Hippocampal formation (tissue), 2 donors: Measurements from ENCODE around the gene STK38.

Source experiments
- DNase-seq, 2 donors: peaks; one replicate each; lab custom pipeline; 2025; lab: John Stamatoyannopoulos, UW

The STK38 gene

DNA sequence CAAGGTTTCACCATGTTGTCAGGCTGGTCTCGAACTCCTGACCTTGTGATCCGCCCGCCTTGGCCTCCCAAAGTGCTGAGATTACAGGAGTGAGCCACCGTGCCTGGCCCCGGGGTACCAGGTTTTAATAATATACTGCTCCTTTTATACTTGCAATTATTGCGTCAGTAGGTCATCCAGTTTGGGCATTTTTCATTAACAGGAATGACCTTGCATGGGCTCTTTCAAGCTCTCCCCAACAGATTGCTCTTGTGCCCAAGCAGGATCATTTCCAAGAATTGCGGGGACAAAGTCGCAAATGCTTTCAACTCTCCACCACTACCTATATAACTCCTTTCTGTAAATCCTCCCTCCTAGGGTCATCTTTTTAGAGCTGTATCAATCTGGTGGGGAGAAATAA is 23.8 kb downstream of the STK38 start:
- DNase-seq = no peak

DNA sequence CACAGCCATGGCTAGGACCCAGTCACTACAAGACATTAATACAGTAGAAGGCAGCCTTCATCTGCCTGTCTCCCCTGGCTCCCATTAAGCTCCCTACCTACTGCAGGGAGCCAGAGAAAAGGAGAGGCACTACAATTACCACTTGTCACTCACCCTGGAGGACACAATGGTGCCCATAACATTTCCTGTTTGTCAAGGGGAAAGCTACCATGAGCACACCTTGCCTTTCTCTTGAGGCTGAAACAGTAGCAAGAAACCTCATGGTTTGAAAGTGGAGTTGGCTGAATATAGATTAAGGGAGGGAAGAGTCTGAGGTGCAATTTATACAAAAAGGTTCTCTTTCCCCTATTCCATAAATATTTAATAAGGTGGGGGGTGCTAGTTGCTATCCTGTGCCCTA is 27.9 kb downstream of the STK38 start:
- DNase-seq = no peak

DNA sequence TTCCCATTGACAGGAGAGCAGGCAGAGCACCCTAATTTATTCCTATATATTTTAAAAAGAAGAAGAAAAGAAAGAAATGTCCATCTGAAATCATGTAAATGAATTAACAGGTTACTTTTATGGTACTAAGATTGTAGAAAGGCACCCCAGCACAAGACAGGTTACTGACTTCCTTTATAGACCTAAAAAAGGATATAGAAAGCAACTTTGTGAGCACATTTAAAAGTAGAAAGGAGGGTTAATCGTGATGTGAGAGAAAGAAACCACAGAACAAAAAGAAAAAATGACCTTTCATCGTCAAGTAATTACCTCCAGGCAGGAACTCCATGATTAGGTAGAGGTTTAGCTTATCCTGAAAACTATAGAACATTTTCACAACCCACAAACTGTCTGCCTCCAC is 29.9 kb downstream of the STK38 start:
- DNase-seq = no peak

DNA sequence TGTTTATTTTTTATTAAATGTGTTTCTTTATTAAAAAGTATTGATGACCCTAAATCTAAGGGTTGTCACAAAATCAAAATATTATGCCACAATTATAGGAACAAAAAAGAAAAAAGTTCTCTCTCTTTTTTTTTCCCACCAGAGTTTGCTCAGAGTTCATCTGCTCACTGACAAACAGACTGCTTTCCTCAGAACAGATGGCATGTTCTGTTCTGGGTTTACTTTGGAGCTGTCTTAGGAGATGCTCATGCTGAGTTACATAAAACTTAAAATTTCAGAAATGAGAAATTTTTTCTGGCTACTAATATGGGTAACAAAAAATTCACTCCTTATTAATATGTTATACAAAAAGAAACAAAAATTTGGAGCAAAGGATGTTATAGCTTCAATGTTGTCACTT is 30.3 kb downstream of the STK38 start:
- no peak for DNase-seq

DNA sequence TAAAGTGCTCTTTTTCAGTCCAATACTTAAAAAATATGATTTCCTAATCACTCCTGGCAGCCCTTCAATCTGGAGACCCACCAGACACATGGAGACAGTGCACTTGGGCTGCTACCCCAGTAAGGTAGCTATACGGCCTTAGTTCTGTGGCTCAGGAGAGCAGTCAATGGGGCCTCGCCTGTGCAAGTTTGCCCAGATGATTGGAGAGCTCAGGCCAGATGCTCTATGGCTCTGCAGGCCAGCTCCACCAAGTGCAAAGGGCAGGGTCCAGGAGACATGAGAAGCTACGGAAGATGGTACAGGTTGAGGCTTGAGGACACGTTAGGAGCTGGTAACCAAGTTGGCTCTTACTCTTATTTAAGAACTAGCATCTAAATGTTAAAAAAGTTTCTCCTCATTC is 30.7 kb downstream of the STK38 start:
- DNase-seq = no peak

DNA sequence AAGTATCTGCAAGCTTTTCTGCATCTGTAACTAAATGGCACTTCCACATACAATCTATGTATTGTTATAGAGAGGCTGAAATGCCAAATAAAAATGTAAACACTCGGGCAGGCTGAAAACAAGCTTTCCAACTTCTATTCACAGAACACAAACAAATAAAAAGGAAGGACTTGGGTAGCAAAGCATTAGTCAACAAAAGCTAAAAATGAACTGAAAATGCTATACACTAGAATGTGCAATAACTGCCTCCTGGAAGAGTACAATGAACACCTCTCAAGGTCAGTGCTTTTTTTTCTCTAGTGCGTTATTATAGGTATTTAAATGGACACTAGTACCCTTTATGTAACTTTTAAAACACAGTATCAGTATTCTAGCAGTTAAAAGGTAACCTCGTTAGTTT is 31.4 kb downstream of the STK38 start:
- no peak for DNase-seq

DNA sequence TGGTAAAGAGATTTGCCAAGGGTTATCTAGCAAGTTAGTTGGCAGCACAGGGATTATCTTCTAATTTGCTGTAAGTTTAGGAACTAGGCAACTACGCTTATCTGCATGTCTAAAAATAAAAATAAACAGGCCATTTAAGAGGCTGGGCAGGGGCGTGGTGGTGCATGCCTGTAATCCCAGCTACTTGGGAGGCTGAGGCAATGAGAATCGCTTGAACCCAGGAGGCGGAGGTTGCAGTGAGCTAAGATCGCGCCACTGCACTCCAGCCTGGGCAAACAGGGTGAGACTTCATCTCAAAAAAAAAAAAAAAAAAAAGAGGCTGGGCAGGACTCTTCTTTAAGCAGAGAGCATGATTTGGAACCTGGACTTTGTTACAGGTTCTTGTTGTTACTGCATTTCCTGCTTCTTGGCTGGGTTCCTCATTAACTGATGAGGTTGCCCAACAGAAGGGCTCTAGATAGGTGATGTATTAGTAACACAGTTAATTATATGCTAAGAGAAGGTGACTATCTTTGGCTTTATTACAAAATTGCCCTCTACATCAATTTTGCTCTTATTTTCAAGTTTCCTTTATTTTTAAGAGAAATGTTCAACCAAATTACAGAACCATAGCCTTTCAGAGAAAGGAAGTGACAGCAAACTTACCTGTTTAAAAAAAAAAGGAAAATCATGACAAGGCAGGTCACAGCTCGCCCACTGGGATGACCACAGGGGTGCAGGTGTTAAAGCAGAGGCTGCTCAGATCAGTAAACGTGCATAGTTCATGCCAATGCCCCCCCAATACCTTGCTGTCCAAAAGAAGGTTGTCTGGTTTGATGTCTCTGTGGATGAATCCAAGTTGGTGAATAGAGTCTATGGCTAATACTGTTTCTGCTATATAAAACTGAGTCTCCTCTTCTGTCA is 32.5 kb downstream of the STK38 start:
- no peak for DNase-seq

DNA sequence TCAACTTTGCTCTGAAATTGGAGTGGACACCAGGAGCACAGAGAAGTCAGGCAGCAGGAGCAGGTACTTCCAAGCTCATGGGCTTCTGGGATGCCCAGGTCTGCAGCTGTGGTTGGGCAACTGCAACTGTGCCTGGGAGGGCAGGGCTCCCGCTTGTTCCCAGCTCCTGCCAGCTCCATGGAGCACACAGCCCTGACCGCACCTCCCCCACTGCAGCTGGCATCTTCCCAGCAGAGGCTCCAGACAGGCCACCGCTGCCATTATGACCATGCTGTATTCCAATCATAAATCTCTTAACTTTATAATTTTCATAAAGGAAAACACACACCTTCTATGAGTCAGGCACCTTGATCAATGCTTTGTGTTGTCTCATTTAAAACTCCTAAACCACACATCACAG is 36.9 kb downstream of the STK38 start:
- DNase-seq = no peak

DNA sequence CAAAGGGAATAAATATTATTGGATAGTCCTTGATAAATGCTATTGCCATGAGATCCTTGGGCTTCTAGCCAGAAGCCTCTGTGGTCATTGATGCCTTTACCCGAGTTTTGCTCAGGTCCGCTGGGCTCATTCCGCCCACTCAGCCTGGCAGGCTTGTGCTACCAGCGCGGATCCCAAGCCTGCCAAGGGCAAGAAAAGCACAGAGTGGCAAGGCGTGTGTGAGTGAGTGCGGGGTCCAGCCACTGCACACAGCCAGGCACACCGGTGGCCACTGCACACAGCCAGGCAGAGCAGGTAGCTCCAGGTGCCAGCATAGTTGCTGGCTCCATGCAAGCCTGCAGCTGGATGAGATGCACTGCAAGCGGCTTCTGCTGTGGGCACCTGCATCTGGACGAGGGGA is 38.7 kb downstream of the STK38 start:
- DNase-seq = no peak

DNA sequence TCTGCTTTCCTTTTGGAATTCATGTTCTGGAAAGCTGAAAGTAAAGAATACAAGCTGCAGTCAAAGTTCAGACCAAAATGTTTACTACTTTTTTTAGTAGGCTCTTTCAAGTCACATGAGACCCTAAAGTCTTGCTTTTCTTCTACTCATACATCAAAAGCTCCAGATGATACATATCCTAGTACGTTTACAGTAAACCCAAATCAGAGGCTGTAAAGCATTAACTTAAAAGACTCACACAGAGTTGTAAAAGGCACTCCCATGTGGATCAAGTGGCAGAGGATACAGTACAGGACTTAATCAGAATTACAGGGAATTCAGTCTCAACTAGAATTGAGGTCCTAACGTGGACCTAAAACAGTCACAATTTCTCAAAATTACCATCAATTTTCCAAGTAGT is 40.7 kb downstream of the STK38 start:
- no peak for DNase-seq

DNA sequence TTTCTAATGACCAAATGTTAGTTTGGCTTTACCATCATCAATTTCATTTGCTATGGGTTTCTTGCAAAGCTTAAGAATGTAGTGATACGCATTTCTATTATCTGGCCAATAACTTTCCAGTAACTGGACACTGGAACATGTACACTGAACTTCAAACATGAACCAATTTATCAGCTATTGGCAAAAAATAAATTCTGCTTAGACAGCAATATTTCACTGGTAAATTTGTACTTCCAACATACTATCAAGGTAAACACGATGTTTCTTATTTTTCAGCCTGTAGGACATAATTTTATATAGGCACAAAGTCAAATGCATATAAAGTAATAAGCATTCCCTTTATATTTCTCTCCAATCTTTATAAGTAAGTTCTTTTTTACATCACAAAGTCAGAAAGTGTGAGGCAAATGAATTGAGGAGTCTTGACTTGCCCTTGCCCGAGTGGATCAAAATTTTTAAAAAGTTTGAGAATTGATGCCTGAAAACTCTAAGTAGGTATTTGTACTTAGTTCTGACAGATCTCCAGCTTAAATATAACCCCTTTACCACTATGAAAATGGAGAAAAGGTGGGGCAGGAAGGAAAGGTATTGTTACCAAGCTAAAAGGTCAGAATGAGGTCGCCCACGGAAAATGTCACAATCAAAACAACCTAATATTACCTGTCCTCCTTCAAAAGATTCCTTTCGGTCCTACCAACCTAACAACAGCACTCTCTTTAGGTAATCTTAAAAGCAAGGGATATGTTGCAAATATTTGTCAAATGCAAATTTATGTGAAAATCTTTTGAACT is 41.3 kb downstream of the STK38 start:
- DNase-seq = no peak

DNA sequence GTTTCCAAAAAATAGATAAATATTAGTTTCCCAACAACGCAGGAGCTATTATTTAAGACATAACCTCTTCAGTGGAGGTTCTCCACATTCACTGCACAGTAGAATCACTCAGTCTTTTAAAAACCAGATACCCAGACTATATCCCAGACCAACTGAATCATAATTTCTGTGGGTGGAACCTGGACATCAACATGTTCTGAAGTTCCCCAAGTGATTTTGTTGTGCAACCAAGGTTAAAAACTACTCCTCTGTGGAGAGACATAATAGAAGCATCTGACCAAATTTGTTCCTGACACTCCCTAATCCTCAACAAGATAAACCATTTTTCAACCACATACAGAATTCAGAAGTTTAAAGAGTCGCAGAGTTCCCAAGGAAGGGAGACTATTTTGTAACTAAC is 42.3 kb downstream of the STK38 start:
- DNase-seq = no peak

DNA sequence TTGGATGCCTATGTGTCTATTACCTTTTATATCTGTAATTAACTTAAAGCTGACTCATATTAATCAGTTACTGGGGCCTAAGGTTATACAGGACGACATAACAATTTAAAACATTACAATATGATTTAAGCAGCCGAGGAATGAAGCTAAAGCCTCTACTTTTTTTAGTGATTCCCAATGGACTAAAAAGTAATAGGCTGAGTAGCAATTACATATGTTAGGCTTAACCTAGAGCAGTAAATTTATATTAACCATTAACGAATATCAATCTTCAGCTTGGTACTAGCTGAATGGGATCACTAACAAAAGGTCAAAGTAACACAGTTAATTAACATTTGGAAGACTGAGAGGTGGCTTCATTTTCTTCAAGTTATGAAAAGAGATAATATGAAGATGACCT is 43.1 kb downstream of the STK38 start:
- no peak for DNase-seq

DNA sequence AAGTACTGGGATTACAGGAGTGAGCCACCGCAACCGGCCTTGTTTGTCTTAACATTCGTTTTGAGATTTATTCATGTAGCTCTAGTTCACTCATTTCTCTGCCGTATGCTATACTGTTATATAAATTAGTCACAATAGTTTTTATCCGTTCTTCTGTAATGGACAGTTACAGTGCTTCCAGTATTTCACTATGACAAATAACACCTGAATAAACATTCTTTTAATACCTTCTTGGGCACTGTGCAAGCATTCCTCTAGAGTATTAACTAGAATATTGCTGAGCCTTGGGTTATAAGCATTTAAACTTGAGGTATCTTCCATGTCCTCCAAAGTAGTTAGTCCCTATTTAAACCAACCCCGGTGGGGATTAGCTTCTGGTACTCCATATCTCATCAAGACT is 45.6 kb downstream of the STK38 start:
- DNase-seq = no peak

DNA sequence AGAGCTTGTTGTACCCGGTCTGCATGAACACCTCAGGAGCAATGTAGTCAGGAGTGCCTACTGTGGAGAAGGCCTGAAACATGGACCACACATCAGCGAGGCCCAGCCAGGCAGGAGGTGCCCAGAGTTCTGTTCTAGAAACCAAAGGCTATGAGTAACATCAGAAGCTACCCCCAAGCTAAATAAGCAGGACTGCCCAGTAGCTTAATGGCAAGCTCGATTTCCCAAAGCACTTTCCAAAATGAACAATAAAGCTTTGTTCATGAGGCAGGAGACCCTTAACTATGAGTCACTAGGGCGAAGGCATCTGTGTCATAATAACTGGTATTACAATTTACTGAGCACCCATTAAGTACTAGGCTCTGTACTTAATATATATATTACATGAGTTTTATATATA is 47.4 kb downstream of the STK38 start:
- no peak for DNase-seq

DNA sequence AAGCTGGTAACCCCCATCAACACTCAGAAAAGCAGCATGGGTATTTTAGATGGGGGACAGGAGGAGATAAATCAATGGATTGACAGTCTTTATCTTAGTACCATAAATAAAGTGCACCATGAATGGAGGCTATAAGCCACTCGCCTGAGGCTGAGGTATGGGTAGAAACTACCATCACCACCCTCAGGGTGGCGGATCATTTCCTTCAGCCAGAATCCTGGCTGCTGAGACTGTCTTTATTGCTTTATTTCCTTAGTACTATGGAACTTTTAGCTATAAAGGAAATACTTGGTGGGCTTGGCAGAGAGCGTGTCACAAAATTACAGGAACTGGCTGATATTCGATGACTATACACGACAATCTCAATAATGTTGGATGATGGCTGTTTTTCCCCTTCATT is 52.2 kb downstream of the STK38 start:
- DNase-seq = no peak

DNA sequence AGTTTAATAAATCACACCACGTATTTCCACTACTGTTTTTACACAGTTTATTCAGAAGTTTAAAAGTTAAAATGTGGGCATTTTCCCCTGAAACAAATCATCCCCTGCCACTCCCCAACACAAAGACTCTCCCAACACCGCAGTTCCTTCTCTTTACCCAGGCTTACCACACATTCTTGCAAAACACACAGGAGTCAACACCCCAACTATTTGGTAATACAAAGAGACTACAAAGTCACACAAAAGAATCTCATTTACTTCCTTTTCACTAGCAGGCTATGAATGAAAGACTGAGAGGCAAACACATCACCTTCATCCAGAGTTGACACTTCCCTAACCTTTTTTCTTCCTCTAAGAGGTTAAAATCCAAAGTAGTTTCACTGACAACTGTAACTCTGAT is 53.4 kb downstream of the STK38 start:
- DNase-seq = no peak

DNA sequence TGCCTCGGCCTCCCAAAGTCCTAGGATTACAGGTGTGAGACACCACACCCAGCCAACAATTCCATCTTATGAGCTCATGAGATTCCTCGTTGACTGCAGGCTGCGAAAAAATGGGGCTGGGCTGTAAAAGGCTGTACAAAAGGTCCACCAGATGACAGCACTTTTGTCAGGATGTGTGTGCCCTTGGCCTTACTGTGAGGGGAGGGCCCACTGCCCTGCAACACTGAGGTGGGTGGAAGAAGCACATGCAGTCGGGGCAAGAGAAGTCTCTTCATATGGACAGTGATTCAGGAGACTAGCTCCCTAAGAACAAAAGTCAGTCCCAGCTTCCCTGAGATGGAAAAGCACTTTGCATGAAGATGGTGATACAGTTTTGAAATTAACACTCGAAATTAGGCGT is 54.0 kb downstream of the STK38 start:
- no peak for DNase-seq

DNA sequence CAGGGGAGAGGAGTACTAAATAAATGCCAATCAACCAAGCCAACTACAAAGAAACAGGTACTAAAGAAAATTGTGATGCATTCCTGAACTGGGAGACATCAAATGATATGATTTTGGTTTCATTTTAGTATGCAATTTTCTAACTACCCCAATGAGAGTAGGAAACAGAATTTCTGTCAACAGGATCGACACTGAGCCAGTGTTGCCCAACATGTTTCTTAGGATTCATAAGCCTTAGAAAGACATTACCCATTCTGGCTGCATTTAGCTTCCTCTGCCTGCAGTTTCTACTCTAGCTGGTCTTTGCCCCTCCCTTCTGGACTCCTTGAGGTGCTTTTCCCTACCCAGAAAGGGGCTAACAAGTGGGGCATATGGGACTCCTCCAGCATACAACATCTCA is 54.7 kb downstream of the STK38 start:
- DNase-seq = no peak

DNA sequence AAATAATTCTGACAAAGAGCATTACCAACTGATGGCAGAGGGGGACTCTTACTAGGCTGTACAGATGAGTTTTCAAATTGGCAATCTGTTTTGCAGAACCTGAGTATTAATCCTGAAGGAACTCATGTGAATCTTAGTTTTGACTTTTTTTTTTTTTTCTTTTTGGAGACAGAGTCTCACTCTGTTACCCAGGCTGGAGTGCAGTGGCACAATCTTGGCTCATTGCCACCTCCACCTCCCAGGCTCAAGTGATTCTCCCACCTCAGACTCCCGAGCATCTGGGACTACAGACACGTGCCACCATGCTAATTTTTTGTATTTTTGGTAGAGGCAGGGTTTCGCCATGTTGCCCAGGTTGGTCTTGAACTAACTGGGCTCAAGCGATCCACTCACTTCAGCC is 55.2 kb downstream of the STK38 start:
- DNase-seq = no peak

DNA sequence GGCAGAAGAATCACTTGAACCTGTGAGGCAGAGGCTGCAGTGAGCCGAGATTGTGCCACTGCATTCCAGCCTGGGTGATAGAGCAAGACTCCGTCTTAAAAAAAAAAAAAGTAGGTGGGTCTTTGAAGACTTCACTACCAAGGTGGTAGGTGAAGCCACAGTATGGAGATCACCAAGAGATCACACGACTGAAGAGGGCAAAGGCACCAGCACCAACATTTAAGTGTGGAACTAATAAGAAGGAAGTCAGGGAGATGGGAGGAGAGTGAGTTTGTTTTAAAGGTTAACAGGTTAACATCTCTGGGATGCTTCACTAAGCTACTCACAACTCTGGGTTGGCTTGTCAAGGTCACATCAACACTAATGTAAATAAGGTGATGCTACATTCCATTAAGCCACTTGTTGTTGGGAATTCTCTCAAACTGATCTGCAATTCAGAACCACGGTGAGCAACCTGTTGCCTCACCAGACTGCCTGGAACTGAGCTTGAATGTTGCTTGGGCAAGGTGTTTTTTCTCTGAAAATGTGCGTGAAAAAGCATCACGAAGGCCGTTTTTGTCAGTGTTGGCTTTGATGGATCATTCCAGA is 55.8 kb downstream of the STK38 start:
- DNase-seq = no peak

DNA sequence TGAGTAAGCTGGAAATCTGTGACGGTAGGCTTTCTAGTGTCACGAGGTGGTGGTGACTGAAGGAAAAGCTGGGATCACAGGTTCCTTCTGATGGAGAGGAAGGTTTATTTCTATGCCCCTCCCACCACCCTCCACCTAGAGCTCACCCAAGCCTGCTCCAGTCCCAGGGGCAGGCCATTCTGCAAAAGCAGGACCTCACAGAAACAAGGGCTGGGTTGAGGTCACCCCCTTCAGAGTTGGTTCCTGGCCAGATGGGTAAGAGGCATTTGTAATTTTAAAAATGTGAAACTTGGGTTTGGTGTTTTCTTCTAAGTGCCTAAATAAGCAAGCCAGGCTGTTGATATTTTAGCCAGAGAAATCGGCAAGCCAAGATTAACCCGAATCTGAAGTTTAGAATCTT is 57.9 kb downstream of the STK38 start:
- DNase-seq = no peak

DNA sequence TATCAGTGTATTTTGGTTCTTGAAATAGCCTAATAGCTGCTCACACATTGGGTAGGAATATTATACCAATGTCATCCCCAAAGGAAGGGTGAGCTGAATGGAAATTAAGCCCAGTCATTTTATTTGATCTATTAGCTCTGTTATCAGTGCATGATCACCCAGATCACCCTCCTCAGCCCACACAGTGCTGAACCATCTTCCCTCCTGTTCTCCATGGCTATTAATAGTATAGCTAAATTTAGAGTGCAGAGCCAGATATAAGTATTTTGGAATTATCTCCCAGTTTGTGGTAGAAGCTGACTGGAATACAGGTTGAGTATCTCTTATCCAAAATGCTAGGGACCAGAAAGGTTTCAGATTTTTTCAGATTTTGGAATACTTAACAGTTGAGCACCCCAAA is 59.1 kb downstream of the STK38 start:
- DNase-seq = no peak
